Measurements from ENCODE around the gene PRXL2A. TPM values are rescaled to one million over a fixed set of nuclear protein-coding genes. Genes with fewer than 3 reads are reported as not detected.

PRXL2A gene
- total and polyA plus RNA-seq, 9 donors = 62.1 to 86.7 (median 76.1) TPM

DNA sequence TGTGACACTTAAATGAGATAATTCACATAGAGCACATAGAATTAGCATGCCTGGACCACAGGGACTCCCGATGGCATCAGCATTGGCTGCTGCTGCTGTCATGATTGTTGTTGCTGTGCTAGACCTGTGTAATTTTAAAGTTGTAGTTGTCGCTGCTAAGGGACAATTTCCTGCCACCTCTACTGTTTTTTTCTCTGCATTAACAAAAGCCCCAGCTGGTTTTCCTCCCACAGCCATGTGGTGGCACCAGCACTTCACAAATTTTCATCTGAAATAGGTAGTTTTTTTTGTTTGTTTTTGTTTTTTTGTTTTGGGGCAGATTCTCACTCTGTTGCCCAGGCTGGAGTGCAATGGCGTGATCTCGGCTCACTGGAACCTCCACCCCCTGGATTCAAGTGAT lies 25.4 kb upstream of the PRXL2A start:
- H3K27me3 ChIP-seq (ENCODE audit: control insufficient read depth, insufficient read depth, low read length) = no peaks in the 10 kb centered on the region
- no peaks in the 10 kb centered on the region for H3K4me1 ChIP-seq (ENCODE audit: control insufficient read depth, insufficient read depth, low read length)
- peak; percentile 58 for DNase-seq
- H3K36me3 ChIP-seq (ENCODE audit: control insufficient read depth, insufficient read depth, low read length) = no peaks in the 10 kb centered on the region
- no peak overlapping the region for H3K4me3 ChIP-seq (ENCODE audit: low read length)
- no CpG with 5 or more reads among the region's 4 CpGs for WGBS (ENCODE audit: insufficient coverage)
- H3K9me3 ChIP-seq (replicated peaks; ENCODE audit: control insufficient read depth, low read depth, low read length) = no peaks in the 10 kb centered on the region
- no peak overlapping the region for H3K27ac ChIP-seq (ENCODE audit: low read length)

DNA sequence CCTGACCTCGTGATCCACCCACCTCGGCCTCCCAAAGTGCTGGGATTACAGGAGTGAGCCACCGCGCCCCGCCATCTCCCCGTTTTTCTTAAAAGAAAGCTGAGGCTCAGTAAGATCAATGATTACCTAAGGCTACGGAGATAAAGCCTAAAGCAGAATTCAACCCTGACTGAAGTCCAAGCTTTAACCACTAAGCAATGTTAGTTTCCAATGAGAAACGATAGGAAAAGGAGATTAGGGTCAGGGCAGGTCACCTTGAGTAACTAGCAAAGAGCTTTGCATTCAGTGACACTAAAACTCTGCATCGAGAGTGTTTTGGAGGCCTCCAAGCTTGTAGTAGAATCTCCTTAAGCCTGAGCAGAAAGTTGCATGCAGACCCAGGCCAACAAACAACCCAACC lies 17.6 kb upstream of the PRXL2A start:
- WGBS (ENCODE audit: insufficient coverage) = 86% methylated on average over 8 of the region's 9 CpGs
- Histone ChIP-seq H3K4me3 (ENCODE audit: low read length) (no peak overlapping the region), H3K36me3 (ENCODE audit: control insufficient read depth, insufficient read depth, low read length) (no peaks in the 10 kb centered on the region), H3K27me3 (ENCODE audit: control insufficient read depth, insufficient read depth, low read length) (no peaks in the 10 kb centered on the region), H3K9me3 (replicated peaks; ENCODE audit: control insufficient read depth, low read depth, low read length) (no peaks in the 10 kb centered on the region), H3K4me1 (ENCODE audit: control insufficient read depth, insufficient read depth, low read length) (peaks cover 5% of the 10 kb centered on the region), H3K27ac (ENCODE audit: low read length) (no peak overlapping the region)
- DNase-seq = no peak

DNA sequence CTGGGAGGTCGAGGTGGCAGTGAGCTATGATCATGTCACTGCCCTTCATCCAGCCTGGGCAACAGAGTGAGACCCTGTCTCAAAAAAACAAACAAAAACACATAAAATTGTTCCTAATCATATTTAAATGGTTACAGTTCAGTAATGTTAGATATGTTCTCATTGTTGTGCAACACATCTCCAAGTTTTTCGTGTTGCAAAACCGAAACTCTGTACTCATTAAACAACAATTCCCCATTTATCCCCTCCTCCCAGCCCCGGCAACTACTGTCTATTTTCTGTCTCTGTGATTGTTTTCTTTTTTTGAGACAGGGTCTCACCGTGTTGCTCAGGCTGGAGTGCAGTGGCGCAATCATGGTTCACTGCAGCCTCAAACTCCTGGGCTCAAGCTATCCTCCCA lies 16.1 kb upstream of the PRXL2A start:
- H3K4me1 ChIP-seq (ENCODE audit: control insufficient read depth, insufficient read depth, low read length) = peaks cover 5% of the 10 kb centered on the region
- no peak overlapping the region for H3K27ac ChIP-seq (ENCODE audit: low read length)
- no peaks in the 10 kb centered on the region for H3K9me3 ChIP-seq (replicated peaks; ENCODE audit: control insufficient read depth, low read depth, low read length)
- no peak overlapping the region for H3K4me3 ChIP-seq (ENCODE audit: low read length)
- 100% methylated on average over 2 of the region's 6 CpGs for WGBS (ENCODE audit: insufficient coverage)
- no peaks in the 10 kb centered on the region for H3K27me3 ChIP-seq (ENCODE audit: control insufficient read depth, insufficient read depth, low read length)
- DNase-seq = no peak
- H3K36me3 ChIP-seq (ENCODE audit: control insufficient read depth, insufficient read depth, low read length) = no peaks in the 10 kb centered on the region

DNA sequence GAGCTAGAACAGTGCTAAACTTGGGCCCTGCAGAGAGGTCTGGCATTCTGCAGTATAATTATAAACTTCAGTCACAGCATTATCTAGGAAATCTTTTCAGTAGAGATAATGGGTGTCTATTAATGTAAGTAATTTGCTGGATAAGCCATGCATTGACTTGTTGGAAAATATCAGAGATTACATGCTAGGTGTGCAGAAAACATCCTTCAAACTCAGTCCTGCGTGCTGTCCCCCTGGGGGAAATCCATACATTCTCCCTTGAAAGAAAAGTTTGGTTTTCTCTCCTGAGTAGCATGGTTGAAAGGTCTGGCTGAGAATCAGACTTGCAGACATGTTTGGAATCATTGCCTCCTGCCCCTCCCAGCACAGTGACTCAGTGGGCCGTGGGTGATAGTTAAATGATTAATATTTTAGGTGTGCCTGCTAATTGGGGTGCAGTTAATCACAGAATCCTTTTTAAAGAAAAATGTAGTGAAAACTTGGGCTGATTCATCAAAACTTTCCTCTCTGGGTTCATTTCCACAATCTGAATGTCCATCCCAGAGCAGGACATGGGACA lies 13.9 kb upstream of the PRXL2A start:
- Histone ChIP-seq H3K4me3 (ENCODE audit: low read length) (no peak overlapping the region), H3K27ac (ENCODE audit: low read length) (no peak overlapping the region), H3K36me3 (ENCODE audit: control insufficient read depth, insufficient read depth, low read length) (no peaks in the 10 kb centered on the region), H3K27me3 (ENCODE audit: control insufficient read depth, insufficient read depth, low read length) (no peaks in the 10 kb centered on the region), H3K4me1 (ENCODE audit: control insufficient read depth, insufficient read depth, low read length) (no peaks in the 10 kb centered on the region), H3K9me3 (replicated peaks; ENCODE audit: control insufficient read depth, low read depth, low read length) (no peaks in the 10 kb centered on the region)
- WGBS (ENCODE audit: insufficient coverage) = 60% methylated on average over 1 of the region's 2 CpGs
- no peak for DNase-seq

DNA sequence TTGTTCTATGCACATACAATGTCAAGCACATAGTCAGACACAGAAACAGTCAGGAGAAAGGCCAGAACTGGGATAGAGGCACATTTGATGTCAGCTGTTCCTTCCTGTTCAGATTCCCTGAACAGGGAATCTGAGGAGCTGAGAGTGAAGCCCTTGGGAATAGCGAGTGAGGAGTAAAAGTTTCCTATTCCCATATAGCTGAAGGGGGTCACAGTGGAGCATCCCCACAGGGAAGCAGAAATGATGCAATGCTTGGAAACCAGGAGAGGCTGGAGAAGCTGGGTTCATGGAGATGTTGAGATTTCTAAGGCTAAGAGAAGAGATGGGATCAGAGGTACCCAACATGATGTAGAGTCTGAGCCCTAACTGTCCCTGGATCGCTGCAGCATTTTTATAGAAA lies 11.3 kb upstream of the PRXL2A start:
- no peak overlapping the region for H3K27ac ChIP-seq (ENCODE audit: low read length)
- H3K36me3 ChIP-seq (ENCODE audit: control insufficient read depth, insufficient read depth, low read length) = no peaks in the 10 kb centered on the region
- DNase-seq = no peak
- no peaks in the 10 kb centered on the region for H3K9me3 ChIP-seq (replicated peaks; ENCODE audit: control insufficient read depth, low read depth, low read length)
- 88% methylated on average over 1 of the region's 2 CpGs for WGBS (ENCODE audit: insufficient coverage)
- no peaks in the 10 kb centered on the region for H3K27me3 ChIP-seq (ENCODE audit: control insufficient read depth, insufficient read depth, low read length)
- no peaks in the 10 kb centered on the region for H3K4me1 ChIP-seq (ENCODE audit: control insufficient read depth, insufficient read depth, low read length)
- H3K4me3 ChIP-seq (ENCODE audit: low read length) = no peak overlapping the region

DNA sequence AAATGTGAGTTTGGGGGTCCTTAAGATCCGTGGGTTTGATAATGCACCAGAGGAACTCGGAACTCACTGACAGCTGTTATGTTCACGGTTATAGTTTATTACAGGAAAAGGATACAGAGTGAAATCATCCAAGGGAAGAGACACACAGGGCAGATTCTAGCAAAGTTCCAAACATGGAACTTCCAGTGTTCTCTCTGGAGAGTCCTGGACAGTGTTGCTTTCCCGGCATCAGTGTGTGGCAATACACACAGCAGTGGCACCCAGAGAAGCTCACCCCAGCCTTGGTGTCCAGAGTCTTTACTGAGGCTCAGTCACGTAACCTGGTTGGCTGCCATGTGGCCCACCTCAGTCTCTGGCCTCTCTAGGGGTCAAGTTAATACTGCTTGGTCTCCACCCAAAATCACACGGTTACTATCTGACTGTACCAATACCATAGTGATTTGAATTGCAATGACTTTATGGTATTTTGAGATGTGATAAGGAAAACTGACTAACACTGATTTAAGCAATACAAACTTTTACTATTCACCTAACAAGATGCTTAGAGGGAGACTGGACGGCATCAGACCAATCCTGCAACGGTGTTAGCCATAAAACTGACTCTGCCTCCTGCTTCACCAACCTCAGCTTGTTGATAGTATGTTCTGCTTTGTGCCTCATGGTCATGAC lies 8.1 kb upstream of the PRXL2A start:
- DNase-seq = no peak
- Histone ChIP-seq H3K36me3 (ENCODE audit: control insufficient read depth, insufficient read depth, low read length) (no peaks in the 10 kb centered on the region), H3K9me3 (replicated peaks; ENCODE audit: control insufficient read depth, low read depth, low read length) (no peaks in the 10 kb centered on the region), H3K27me3 (ENCODE audit: control insufficient read depth, insufficient read depth, low read length) (no peaks in the 10 kb centered on the region), H3K4me1 (ENCODE audit: control insufficient read depth, insufficient read depth, low read length) (no peaks in the 10 kb centered on the region), H3K27ac (ENCODE audit: low read length) (no peak overlapping the region), H3K4me3 (ENCODE audit: low read length) (no peak overlapping the region)
- WGBS (ENCODE audit: insufficient coverage) = 53% methylated on average over 5 of the region's 8 CpGs

DNA sequence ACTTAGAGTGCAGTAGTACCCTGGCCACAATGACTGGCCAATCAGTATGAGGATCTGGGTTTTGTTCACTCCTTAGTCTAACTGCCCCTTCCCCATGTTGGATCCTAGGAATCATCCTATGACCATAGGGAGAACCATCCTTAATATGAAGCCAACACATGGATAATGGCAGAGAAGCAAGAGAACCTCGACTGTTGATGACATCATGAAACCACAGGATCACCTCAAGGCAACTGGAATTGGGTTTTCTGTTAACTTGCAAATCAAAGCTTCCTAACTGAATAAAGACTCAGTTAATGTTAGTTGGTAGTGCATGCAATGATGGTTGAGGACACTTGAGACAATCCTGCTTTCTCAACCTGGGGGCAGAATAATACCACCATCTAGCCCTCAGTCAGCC lies 3.3 kb upstream of the PRXL2A start:
- no peak for DNase-seq
- Histone ChIP-seq H3K9me3 (replicated peaks; ENCODE audit: control insufficient read depth, low read depth, low read length) (no peaks in the 10 kb centered on the region), H3K4me1 (ENCODE audit: control insufficient read depth, insufficient read depth, low read length) (peaks cover 22% of the 10 kb centered on the region), H3K36me3 (ENCODE audit: control insufficient read depth, insufficient read depth, low read length) (no peaks in the 10 kb centered on the region), H3K4me3 (ENCODE audit: low read length) (no peak overlapping the region), H3K27me3 (ENCODE audit: control insufficient read depth, insufficient read depth, low read length) (no peaks in the 10 kb centered on the region), H3K27ac (ENCODE audit: low read length) (no peak overlapping the region)
- no CpG with 5 or more reads among the region's 1 CpG for WGBS (ENCODE audit: insufficient coverage)

DNA sequence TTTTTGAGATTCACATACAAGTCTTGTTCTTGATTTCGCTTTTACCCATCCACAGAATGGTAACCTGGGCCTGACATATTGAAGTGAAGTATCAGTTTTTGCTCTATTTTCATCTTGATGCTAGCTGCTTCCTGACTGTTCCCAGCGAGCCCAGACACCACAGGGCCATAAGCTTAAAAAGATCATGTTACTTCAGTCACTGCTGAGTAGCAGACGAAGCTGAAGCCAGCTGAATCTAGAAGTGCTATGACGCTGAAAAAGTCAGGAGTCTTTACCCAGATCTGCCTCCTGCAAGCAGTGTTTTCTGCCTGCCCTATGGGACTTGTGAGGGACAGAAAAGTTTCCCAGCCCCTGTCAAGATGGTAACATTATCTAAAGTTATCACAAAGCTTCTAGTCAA lies 2.7 kb upstream of the PRXL2A start:
- H3K27ac ChIP-seq (ENCODE audit: low read length) = peak overlapping the region; percentile 44
- H3K36me3 ChIP-seq (ENCODE audit: control insufficient read depth, insufficient read depth, low read length) = no peaks in the 10 kb centered on the region
- no peak overlapping the region for H3K4me3 ChIP-seq (ENCODE audit: low read length)
- peaks cover 26% of the 10 kb centered on the region for H3K4me1 ChIP-seq (ENCODE audit: control insufficient read depth, insufficient read depth, low read length)
- DNase-seq = peak; percentile 81
- no peaks in the 10 kb centered on the region for H3K9me3 ChIP-seq (replicated peaks; ENCODE audit: control insufficient read depth, low read depth, low read length)
- no peaks in the 10 kb centered on the region for H3K27me3 ChIP-seq (ENCODE audit: control insufficient read depth, insufficient read depth, low read length)
- 8% methylated on average over 1 of the region's 4 CpGs for WGBS (ENCODE audit: insufficient coverage)

DNA sequence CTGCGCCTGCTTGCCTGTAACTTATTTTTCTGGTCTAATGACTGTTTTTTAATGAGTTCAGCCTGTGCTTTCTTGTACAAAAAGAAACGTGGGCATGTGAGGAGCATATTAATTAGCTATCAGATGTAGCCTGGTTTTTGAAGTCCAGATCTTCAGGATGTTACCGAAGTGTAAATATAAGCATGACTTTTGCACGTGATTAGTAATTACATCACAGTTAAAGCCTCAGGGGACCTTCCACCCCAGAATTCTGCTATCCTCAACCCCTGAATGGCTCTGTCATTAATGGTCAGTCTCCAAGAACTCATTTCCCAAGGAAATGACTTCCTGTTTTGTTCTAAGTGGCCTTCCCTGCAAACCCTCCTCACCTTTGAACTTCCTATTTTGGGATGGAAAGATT lies 2.1 kb upstream of the PRXL2A start:
- Histone ChIP-seq H3K4me1 (ENCODE audit: control insufficient read depth, insufficient read depth, low read length) (peaks cover 32% of the 10 kb centered on the region), H3K27ac (ENCODE audit: low read length) (peak overlapping the region; percentile 44), H3K4me3 (ENCODE audit: low read length) (no peak overlapping the region), H3K9me3 (replicated peaks; ENCODE audit: control insufficient read depth, low read depth, low read length) (no peaks in the 10 kb centered on the region), H3K36me3 (ENCODE audit: control insufficient read depth, insufficient read depth, low read length) (no peaks in the 10 kb centered on the region), H3K27me3 (ENCODE audit: control insufficient read depth, insufficient read depth, low read length) (no peaks in the 10 kb centered on the region)
- 47% methylated on average over 2 of the region's 4 CpGs for WGBS (ENCODE audit: insufficient coverage)
- peak; percentile 28 for DNase-seq

DNA sequence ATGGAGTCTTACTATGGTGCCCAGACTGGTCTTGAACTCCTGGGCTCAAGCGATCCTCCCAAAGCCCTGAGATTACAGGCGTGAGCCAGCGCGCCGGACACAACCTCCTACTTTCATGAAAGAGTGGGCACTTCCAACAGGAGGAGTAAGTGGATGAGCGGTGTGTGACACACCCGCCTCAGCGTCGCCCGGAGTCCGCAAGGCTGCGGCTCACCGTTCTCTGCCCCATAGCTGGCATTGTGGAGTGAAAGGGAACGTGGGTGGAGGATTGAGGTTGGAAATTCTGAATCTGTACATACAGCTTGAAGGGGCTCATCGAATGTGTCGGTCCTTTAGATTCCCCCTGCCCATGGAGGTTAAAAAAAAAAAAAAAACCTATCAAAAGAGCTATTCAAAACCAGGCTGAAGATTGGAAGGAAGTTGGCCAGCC lies 524 bp upstream of the PRXL2A start:
- peak overlapping the region; percentile 85 for H3K4me3 ChIP-seq (ENCODE audit: low read length)
- no peaks in the 10 kb centered on the region for H3K27me3 ChIP-seq (ENCODE audit: control insufficient read depth, insufficient read depth, low read length)
- H3K27ac ChIP-seq (ENCODE audit: low read length) = peak overlapping the region; percentile 81
- H3K9me3 ChIP-seq (replicated peaks; ENCODE audit: control insufficient read depth, low read depth, low read length) = no peaks in the 10 kb centered on the region
- peak; percentile 29 for DNase-seq
- no peaks in the 10 kb centered on the region for H3K36me3 ChIP-seq (ENCODE audit: control insufficient read depth, insufficient read depth, low read length)
- WGBS (ENCODE audit: insufficient coverage) = 27% methylated on average over 3 of the region's 16 CpGs
- H3K4me1 ChIP-seq (ENCODE audit: control insufficient read depth, insufficient read depth, low read length) = peaks cover 47% of the 10 kb centered on the region
